HepG2 (cell line): ENCODE data around the gene TRANK1. TPM values are rescaled to one million over a fixed set of nuclear protein-coding genes. Genes with fewer than 3 reads are reported as not detected.
A peak's percentile ranks its signal among the peaks of the same experiment; 100 is the strongest.

Experiments
- ATAD3A ChIP-seq: sonication (generic); formaldehyde crosslinking; IDR thresholded peaks from 2 replicates; pipeline ENCODE4 v1.4.0; 2020; ENCODE audit warnings: missing genetic modification reagents
- ATM ChIP-seq: fragments of 450-650 bp; IDR thresholded peaks from 2 replicates; pipeline ENCODE4 v1.7.1; 2017; ENCODE audit warnings: mild to moderate bottlenecking, borderline replicate concordance
- DNMT3B ChIP-seq: conservative IDR thresholded peaks from 2 replicates; pipeline ENCODE4 v1.6.1; 2016; ENCODE audit warnings: missing biosample characterization, control low read depth
- GABPB1 ChIP-seq: IDR thresholded peaks from 2 replicates; pipeline ENCODE4 v1.6.1; 2016; ENCODE audit warnings: mild to moderate bottlenecking, missing genetic modification reagents, moderate library complexity, missing compliant biosample characterization
- IRF2 ChIP-seq: IDR thresholded peaks from 2 replicates; pipeline ENCODE4 v1.6.1; 2018; ENCODE audit warnings: missing genetic modification reagents, missing compliant biosample characterization
- JARID2 ChIP-seq: sonication (generic); formaldehyde crosslinking; IDR thresholded peaks from 2 replicates; pipeline ENCODE4 v1.8.1; 2023; ENCODE audit warnings: missing genetic modification reagents, inconsistent platforms; ENCODE audit not compliant: insufficient replicate concordance
- KDM1A ChIP-seq: IDR thresholded peaks from 2 replicates; pipeline ENCODE4 v1.6.1; 2016; ENCODE audit warnings: missing compliant biosample characterization
- MIXL1 ChIP-seq: IDR thresholded peaks from 2 replicates; pipeline ENCODE4 v1.6.1; 2016
- MLLT10 ChIP-seq: sonication (generic); formaldehyde crosslinking; IDR thresholded peaks from 2 replicates; pipeline ENCODE4 v1.4.0; 2020; ENCODE audit warnings: missing genetic modification reagents
- NAIF1 ChIP-seq: sonication (generic); formaldehyde crosslinking; IDR thresholded peaks from 2 replicates; pipeline ENCODE4 v1.5.0; 2020; ENCODE audit warnings: mild to moderate bottlenecking, missing genetic modification reagents, borderline replicate concordance
- PLRG1 ChIP-seq: fragments of 450-650 bp; conservative IDR thresholded peaks from 2 replicates; pipeline ENCODE4 v1.6.1; 2016
- POGZ ChIP-seq: sonication (generic); formaldehyde crosslinking; IDR thresholded peaks from 2 replicates; pipeline ENCODE4 v1.4.0; 2020; ENCODE audit warnings: mild to moderate bottlenecking, missing genetic modification reagents
- PREB ChIP-seq: sonication (generic); formaldehyde crosslinking; IDR thresholded peaks from 2 replicates; pipeline ENCODE4 v1.4.0; 2020; ENCODE audit warnings: missing genetic modification reagents
- ZNF101 ChIP-seq: sonication (generic); formaldehyde crosslinking; IDR thresholded peaks from 2 replicates; pipeline ENCODE4 v1.4.0; 2020; ENCODE audit warnings: mild to moderate bottlenecking, low read depth, missing genetic modification reagents, borderline replicate concordance
- ZNF235 ChIP-seq: sonication (generic); formaldehyde crosslinking; IDR thresholded peaks from 2 replicates; pipeline ENCODE4 v1.8.1; 2023; ENCODE audit warnings: mild to moderate bottlenecking, missing genetic modification reagents, borderline replicate concordance
- ZNF501 ChIP-seq: sonication (generic); formaldehyde crosslinking; IDR thresholded peaks from 2 replicates; pipeline ENCODE4 v1.5.1; 2020; ENCODE audit warnings: mild to moderate bottlenecking, moderate library complexity, missing genetic modification reagents
- ZNF879 ChIP-seq: sonication (generic); formaldehyde crosslinking; IDR thresholded peaks from 2 replicates; pipeline ENCODE4 v1.8.1; 2023; ENCODE audit warnings: missing genetic modification reagents
- polyA plus RNA-seq, 8 experiments: library from polyadenylated mRNA; depleted of rRNA in 3 of 8; stranded (reverse) in 7 of 8; unstranded in 1 of 8; fragments of >200 nt; fragmentation: Illumina TruSeq in 4 of 8; extraction: Trizol in 4 of 8; gene quantifications; 2 replicates each; pipeline versions ENCODE4 v1.2.1 to v1.2.3, GENCODE V29; 2011 to 2016; ENCODE audit warnings: low read depth in 4 of 8, missing spikeins in 1 of 8, mixed read lengths in 1 of 8; ENCODE audit not compliant: insufficient read depth in 1 of 8
- total RNA-seq, 5 experiments: library from RNA; depleted of rRNA; stranded (reverse); fragments of >200 nt; fragmentation: Illumina TruSeq; extraction: Trizol; gene quantifications; 2 replicates each; pipeline ENCODE4 v1.2.3, GENCODE V29; 2016; ENCODE audit warnings: low read depth in 1 of 5
- TF ChIP-seq, protein P1 (sequence below): IDR thresholded peaks from 2 replicates; pipeline ENCODE4 v1.6.1; 2012; ENCODE audit warnings: low read length, improper control_type of control experiment
- TF ChIP-seq, protein P2 (sequence below): sonication (generic); formaldehyde crosslinking; IDR thresholded peaks from 2 replicates; pipeline ENCODE4 v1.8.0; 2022; ENCODE audit warnings: mild to moderate bottlenecking, missing genetic modification reagents, moderate library complexity
- TF ChIP-seq, protein P3 (sequence below): sonication (generic); formaldehyde crosslinking; IDR thresholded peaks from 2 replicates; pipeline ENCODE4 v1.4.0; 2020; ENCODE audit warnings: missing genetic modification reagents
- TF ChIP-seq, protein P4 (sequence below): sonication (generic); formaldehyde crosslinking; IDR thresholded peaks from 2 replicates; pipeline ENCODE4 v1.8.0; 2022; ENCODE audit warnings: missing genetic modification reagents, low read depth, mild to moderate bottlenecking, borderline replicate concordance

TRANK1 gene
- total and polyA plus RNA-seq, 2 of the 13 experiments (the other 11 are each of a cell fraction or from before 2014, with no cell fraction given): 0.13 to 0.32 TPM

GRCh38 chr3:36992806-36993325 lies 48.0 kb upstream of the TRANK1 start, which contains the start of gene EPM2AIP1 (continued):
- TF ChIP-seq GABPB1: no peak
- TF ChIP-seq DNMT3B (CRISPR knock-in tag): peak; percentile 61; the same call in 1 of the 2 replicates
- TF ChIP-seq POGZ: no peak
- no peak for TF ChIP-seq JARID2 (CRISPR knock-in tag)
- TF ChIP-seq ATM: no peak
- peak; percentile 71; the same call in 1 of the 2 replicates for TF ChIP-seq IRF2 (CRISPR knock-in tag)
- TF ChIP-seq, protein P1, sequence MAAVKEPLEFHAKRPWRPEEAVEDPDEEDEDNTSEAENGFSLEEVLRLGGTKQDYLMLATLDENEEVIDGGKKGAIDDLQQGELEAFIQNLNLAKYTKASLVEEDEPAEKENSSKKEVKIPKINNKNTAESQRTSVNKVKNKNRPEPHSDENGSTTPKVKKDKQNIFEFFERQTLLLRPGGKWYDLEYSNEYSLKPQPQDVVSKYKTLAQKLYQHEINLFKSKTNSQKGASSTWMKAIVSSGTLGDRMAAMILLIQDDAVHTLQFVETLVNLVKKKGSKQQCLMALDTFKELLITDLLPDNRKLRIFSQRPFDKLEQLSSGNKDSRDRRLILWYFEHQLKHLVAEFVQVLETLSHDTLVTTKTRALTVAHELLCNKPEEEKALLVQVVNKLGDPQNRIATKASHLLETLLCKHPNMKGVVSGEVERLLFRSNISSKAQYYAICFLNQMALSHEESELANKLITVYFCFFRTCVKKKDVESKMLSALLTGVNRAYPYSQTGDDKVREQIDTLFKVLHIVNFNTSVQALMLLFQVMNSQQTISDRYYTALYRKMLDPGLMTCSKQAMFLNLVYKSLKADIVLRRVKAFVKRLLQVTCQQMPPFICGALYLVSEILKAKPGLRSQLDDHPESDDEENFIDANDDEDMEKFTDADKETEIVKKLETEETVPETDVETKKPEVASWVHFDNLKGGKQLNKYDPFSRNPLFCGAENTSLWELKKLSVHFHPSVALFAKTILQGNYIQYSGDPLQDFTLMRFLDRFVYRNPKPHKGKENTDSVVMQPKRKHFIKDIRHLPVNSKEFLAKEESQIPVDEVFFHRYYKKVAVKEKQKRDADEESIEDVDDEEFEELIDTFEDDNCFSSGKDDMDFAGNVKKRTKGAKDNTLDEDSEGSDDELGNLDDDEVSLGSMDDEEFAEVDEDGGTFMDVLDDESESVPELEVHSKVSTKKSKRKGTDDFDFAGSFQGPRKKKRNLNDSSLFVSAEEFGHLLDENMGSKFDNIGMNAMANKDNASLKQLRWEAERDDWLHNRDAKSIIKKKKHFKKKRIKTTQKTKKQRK: no peak
- TF ChIP-seq, protein P2, sequence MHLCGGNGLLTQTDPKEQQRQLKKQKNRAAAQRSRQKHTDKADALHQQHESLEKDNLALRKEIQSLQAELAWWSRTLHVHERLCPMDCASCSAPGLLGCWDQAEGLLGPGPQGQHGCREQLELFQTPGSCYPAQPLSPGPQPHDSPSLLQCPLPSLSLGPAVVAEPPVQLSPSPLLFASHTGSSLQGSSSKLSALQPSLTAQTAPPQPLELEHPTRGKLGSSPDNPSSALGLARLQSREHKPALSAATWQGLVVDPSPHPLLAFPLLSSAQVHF (CRISPR knock-in tag): 0 out of 2 replicates have a peak, but pooled peaks have one; percentile 78
- TF ChIP-seq NAIF1 (CRISPR knock-in tag): no peak
- no peak for TF ChIP-seq ZNF879 (CRISPR knock-in tag)
- TF ChIP-seq ATAD3A (CRISPR knock-in tag): 0 out of 2 replicates have a peak, but pooled peaks have one; percentile 28
- TF ChIP-seq PREB (CRISPR knock-in tag): no peak
- peak; percentile 81; the same call in 1 of the 2 replicates for TF ChIP-seq ZNF501 (CRISPR knock-in tag)
- 0 out of 2 replicates have a peak, but pooled peaks have one; percentile 7 for TF ChIP-seq KDM1A (CRISPR knock-in tag)
- TF ChIP-seq, protein P3, sequence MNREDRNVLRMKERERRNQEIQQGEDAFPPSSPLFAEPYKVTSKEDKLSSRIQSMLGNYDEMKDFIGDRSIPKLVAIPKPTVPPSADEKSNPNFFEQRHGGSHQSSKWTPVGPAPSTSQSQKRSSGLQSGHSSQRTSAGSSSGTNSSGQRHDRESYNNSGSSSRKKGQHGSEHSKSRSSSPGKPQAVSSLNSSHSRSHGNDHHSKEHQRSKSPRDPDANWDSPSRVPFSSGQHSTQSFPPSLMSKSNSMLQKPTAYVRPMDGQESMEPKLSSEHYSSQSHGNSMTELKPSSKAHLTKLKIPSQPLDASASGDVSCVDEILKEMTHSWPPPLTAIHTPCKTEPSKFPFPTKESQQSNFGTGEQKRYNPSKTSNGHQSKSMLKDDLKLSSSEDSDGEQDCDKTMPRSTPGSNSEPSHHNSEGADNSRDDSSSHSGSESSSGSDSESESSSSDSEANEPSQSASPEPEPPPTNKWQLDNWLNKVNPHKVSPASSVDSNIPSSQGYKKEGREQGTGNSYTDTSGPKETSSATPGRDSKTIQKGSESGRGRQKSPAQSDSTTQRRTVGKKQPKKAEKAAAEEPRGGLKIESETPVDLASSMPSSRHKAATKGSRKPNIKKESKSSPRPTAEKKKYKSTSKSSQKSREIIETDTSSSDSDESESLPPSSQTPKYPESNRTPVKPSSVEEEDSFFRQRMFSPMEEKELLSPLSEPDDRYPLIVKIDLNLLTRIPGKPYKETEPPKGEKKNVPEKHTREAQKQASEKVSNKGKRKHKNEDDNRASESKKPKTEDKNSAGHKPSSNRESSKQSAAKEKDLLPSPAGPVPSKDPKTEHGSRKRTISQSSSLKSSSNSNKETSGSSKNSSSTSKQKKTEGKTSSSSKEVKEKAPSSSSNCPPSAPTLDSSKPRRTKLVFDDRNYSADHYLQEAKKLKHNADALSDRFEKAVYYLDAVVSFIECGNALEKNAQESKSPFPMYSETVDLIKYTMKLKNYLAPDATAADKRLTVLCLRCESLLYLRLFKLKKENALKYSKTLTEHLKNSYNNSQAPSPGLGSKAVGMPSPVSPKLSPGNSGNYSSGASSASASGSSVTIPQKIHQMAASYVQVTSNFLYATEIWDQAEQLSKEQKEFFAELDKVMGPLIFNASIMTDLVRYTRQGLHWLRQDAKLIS: peak; percentile 56; the same call in 1 of the 2 replicates
- no peak for TF ChIP-seq ZNF235
- TF ChIP-seq, protein P4, sequence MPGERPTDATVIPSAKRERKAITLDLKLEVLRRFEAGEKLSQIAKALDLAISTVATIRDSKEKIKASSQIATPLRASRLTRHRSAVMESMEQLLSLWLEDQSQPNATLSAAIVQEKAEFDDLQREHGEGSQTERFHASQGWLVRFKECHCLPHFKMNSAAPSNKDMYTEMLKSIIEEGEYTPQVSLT (CRISPR knock-in tag): no peak
- no peak for TF ChIP-seq ZNF101 (CRISPR knock-in tag)
- no peak for TF ChIP-seq MLLT10 (CRISPR knock-in tag)
- TF ChIP-seq MIXL1 (CRISPR knock-in tag): no peak; the same call in 1 of the 2 replicates
- no peak for TF ChIP-seq PLRG1
